ENCODE results near the gene IL17B. TPM values are rescaled to one million over a fixed set of nuclear protein-coding genes. Genes with fewer than 3 reads are reported as not detected.

The IL17B gene
- total RNA-seq, 1 experiment from 2014 or later = not detected

GRCh38 chr5:149389552-149390495, 10.7 kb upstream of the IL17B start:
- H3K4me3 ChIP-seq (ENCODE audit: low read depth, low read length) = no peak overlapping the region
- no TSS peak for BruUV-seq (replicated peaks)
- Mint-ChIP-seq H3K27ac (ENCODE audit: unreplicated experiment) (no peak overlapping the region), H3K27me3 (ENCODE audit: insufficient read depth, unreplicated experiment) (no peaks in the 10 kb centered on the region), H3K4me3 (ENCODE audit: unreplicated experiment) (no peak overlapping the region), H3K36me3 (ENCODE audit: insufficient read depth, unreplicated experiment) (no peaks in the 10 kb centered on the region), H3K9me3 (ENCODE audit: unreplicated experiment) (no peaks in the 10 kb centered on the region), H3K4me1 (ENCODE audit: low read depth, unreplicated experiment) (no peaks in the 10 kb centered on the region)
- H3K27me3 ChIP-seq (replicated peaks; ENCODE audit: control insufficient read depth, insufficient read depth, low read length) = no peaks in the 10 kb centered on the region
- H3K36me3 ChIP-seq (ENCODE audit: control insufficient read depth, insufficient read depth, low read length) = no peaks in the 10 kb centered on the region
- no peaks in the 10 kb centered on the region for H3K9me3 ChIP-seq
- ChIA-PET POLR2A (interaction anchor here (0.8 to 1.0 kb wide), 2 partner anchors 18 to 44 kb away, joined by 3 read pairs; partner anchors contain the start of gene GRPEL2), CTCF (interaction anchor here (0.7 kb wide), 2 partner anchors 44 to 80 kb away, joined by 3 to 4 read pairs; no protein-coding TSS in a partner anchor)
- DNase-seq = no peak
- no peaks in the 10 kb centered on the region for H3K4me1 ChIP-seq
- TF ChIP-seq CTCF (IDR thresholded peaks at IDR 0.05; ENCODE audit: insufficient read depth in 1 of 2, low read depth in 1 of 2, low read length in 1 of 2, severe bottlenecking in 1 of 2, unreplicated experiment in 1 of 2) = no peak
- intact Hi-C loops (cut with micrococcal nuclease; ENCODE audit: unreplicated experiment) = no loop called here

- BruUV-seq (replicated peaks) = no TSS peak
- Histone ChIP-seq H3K4me3 (ENCODE audit: low read depth, low read length) (no peak overlapping the region), H3K36me3 (ENCODE audit: control insufficient read depth, insufficient read depth, low read length) (no peaks in the 10 kb centered on the region), H3K4me1 (no peaks in the 10 kb centered on the region), H3K9me3 (no peaks in the 10 kb centered on the region), H3K27me3 (replicated peaks; ENCODE audit: control insufficient read depth, insufficient read depth, low read length) (no peaks in the 10 kb centered on the region)
- no peaks in the 10 kb centered on the region for H3K36me3 Mint-ChIP-seq (ENCODE audit: insufficient read depth, unreplicated experiment)
- H3K4me1 Mint-ChIP-seq (ENCODE audit: low read depth, unreplicated experiment) = no peaks in the 10 kb centered on the region
- POLR2A ChIA-PET = interaction anchor here (1.0 kb wide), 1 partner anchor 43 kb away, joined by 3 read pairs; the partner anchor contains the start of gene GRPEL2
- no peaks in the 10 kb centered on the region for H3K27me3 Mint-ChIP-seq (ENCODE audit: insufficient read depth, unreplicated experiment)
- intact Hi-C loops (cut with micrococcal nuclease; ENCODE audit: unreplicated experiment) = no loop called here
- H3K9me3 Mint-ChIP-seq (ENCODE audit: unreplicated experiment) = no peaks in the 10 kb centered on the region
- TF ChIP-seq CTCF (IDR thresholded peaks at IDR 0.05; ENCODE audit: insufficient read depth in 1 of 2, low read depth in 1 of 2, low read length in 1 of 2, severe bottlenecking in 1 of 2, unreplicated experiment in 1 of 2) = no peak
- no peak for DNase-seq
- CTCF ChIA-PET = no interaction called here
- H3K4me3 Mint-ChIP-seq (ENCODE audit: unreplicated experiment) = no peak overlapping the region
- no peak overlapping the region for H3K27ac Mint-ChIP-seq (ENCODE audit: unreplicated experiment)
These were observed 9.6 kb upstream of the IL17B start for GRCh38 chr5:149388498-149389190.

DNA sequence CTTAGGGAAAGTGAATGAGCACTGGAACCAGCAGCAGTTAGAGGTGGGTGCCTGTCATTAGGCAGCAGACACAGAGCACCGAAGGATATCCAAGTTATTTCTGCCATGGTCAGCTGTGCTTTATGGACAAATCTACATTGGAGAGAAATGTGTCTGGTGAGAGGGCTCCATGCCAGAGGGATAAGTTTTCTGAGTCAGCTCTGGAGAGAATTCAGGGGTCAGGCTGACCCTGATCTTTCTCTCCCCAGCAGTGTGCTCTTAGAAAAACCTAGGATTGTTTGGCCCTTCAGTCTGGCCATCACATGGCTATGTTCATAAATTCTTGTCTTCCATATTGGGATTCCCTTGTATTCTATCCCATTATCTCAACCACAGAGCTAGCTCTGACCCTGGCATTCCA, 8.9 kb upstream of the IL17B start:
- CTCF ChIA-PET = no interaction called here
- Mint-ChIP-seq H3K9me3 (ENCODE audit: unreplicated experiment) (no peaks in the 10 kb centered on the region), H3K27ac (ENCODE audit: unreplicated experiment) (no peak overlapping the region), H3K4me1 (ENCODE audit: low read depth, unreplicated experiment) (no peaks in the 10 kb centered on the region), H3K27me3 (ENCODE audit: insufficient read depth, unreplicated experiment) (no peaks in the 10 kb centered on the region), H3K4me3 (ENCODE audit: unreplicated experiment) (no peak overlapping the region), H3K36me3 (ENCODE audit: insufficient read depth, unreplicated experiment) (no peaks in the 10 kb centered on the region)
- Histone ChIP-seq H3K27me3 (replicated peaks; ENCODE audit: control insufficient read depth, insufficient read depth, low read length) (no peaks in the 10 kb centered on the region), H3K36me3 (ENCODE audit: control insufficient read depth, insufficient read depth, low read length) (no peaks in the 10 kb centered on the region), H3K4me1 (no peaks in the 10 kb centered on the region), H3K4me3 (ENCODE audit: low read depth, low read length) (no peak overlapping the region), H3K9me3 (no peaks in the 10 kb centered on the region)
- POLR2A ChIA-PET = no interaction called here
- BruUV-seq (replicated peaks) = no TSS peak
- TF ChIP-seq CTCF (IDR thresholded peaks at IDR 0.05; ENCODE audit: insufficient read depth in 1 of 2, low read depth in 1 of 2, low read length in 1 of 2, severe bottlenecking in 1 of 2, unreplicated experiment in 1 of 2) = no peak
- DNase-seq = no peak
- intact Hi-C loops (cut with micrococcal nuclease; ENCODE audit: unreplicated experiment) = no loop called here
